RWPE2 (cell line): Measurements from ENCODE around the gene SLC9A7.

Experiments used
- ATAC-seq: fragments of 200-7000 bp; cut with Tn5 transposase; 3 replicates; pipeline ENCODE4 v1.9.1; 2021; ENCODE audit warnings: low read depth
- DNase-seq: peaks from one replicate; pipeline ENCODE4 v3.0.0-alpha.2; 2020; ENCODE audit warnings: low spot score
- H3K27ac ChIP-seq: fragments of 450-650 bp; 2 replicates; pipeline ENCODE4 v1.5.1; 2017; ENCODE audit warnings: mild to moderate bottlenecking; ENCODE audit not compliant: poor library complexity, severe bottlenecking
- H3K27me3 ChIP-seq: fragments of 250-450 bp; sonication (Bioruptor Pico); 2 replicates; pipeline ENCODE4 v1.5.1; 2021; ENCODE audit warnings: mild to moderate bottlenecking, moderate library complexity; ENCODE audit not compliant: insufficient read depth, poor library complexity, severe bottlenecking
- H3K36me3 ChIP-seq: fragments of 250-450 bp; sonication (Bioruptor Pico); 2 replicates; pipeline ENCODE4 v1.5.1; 2020; ENCODE audit warnings: low read depth, mild to moderate bottlenecking, moderate library complexity
- H3K4me1 ChIP-seq: fragments of 250-450 bp; sonication (Bioruptor Pico); 2 replicates; pipeline ENCODE4 v1.5.1; 2021; ENCODE audit warnings: mild to moderate bottlenecking, moderate library complexity; ENCODE audit not compliant: insufficient read depth, poor library complexity, severe bottlenecking
- H3K4me3 ChIP-seq: fragments of 250-450 bp; sonication (Bioruptor Pico); 2 replicates; pipeline ENCODE4 v1.5.1; 2021; ENCODE audit warnings: mild to moderate bottlenecking, moderate library complexity; ENCODE audit not compliant: severe bottlenecking
- H3K9me3 ChIP-seq: fragments of 250-450 bp; sonication (Bioruptor Pico); 2 replicates; pipeline ENCODE4 v1.5.1; 2021; ENCODE audit warnings: mild to moderate bottlenecking, moderate library complexity; ENCODE audit not compliant: severe bottlenecking
- CTCF ChIP-seq: fragments of 450-650 bp; IDR thresholded peaks from one replicate; pipeline ENCODE4 v1.5.1; 2017; ENCODE audit warnings: mild to moderate bottlenecking, moderate library complexity; ENCODE audit not compliant: poor library complexity, severe bottlenecking

Gene SLC9A7

GRCh38 chrX:46703980-46704379, 54.9 kb downstream of the SLC9A7 start:
- TF ChIP-seq CTCF, result no peak
- no peak for ATAC-seq

GRCh38 chrX:46698691-46699090, 60.2 kb downstream of the SLC9A7 start:
- H3K27me3 ChIP-seq, result no peaks in the 10 kb centered on the region

More at GRCh38 chrX:46703980-46704379, 54.9 kb downstream of the SLC9A7 start:
- H3K4me3 ChIP-seq, result no peak overlapping the region
- H3K9me3 ChIP-seq, result no peaks in the 10 kb centered on the region
- H3K27ac ChIP-seq, result no peak overlapping the region
- no peaks in the 10 kb centered on the region for H3K27me3 ChIP-seq
- no peaks in the 10 kb centered on the region for H3K36me3 ChIP-seq
- H3K4me1 ChIP-seq, result no peaks in the 10 kb centered on the region
- no peak for DNase-seq

GRCh38 chrX:46695491-46695890, 63.4 kb downstream of the SLC9A7 start:
- ATAC-seq (no peak), DNase-seq (no peak)
- Histone ChIP-seq H3K9me3 (no peaks in the 10 kb centered on the region), H3K4me3 (no peak overlapping the region), H3K27ac (no peak overlapping the region), H3K36me3 (no peaks in the 10 kb centered on the region), H3K4me1 (no peaks in the 10 kb centered on the region), H3K27me3 (no peaks in the 10 kb centered on the region)
- no peak for TF ChIP-seq CTCF

More at GRCh38 chrX:46698691-46699090, 60.2 kb downstream of the SLC9A7 start:
- H3K4me1 ChIP-seq, result no peaks in the 10 kb centered on the region
- ATAC-seq, result no peak; the same call in 2 of the 3 replicates
- TF ChIP-seq CTCF, result no peak
- no peak overlapping the region for H3K4me3 ChIP-seq
- no peaks in the 10 kb centered on the region for H3K9me3 ChIP-seq
- no peak overlapping the region for H3K27ac ChIP-seq
- DNase-seq, result no peak
- no peaks in the 10 kb centered on the region for H3K36me3 ChIP-seq

- Histone ChIP-seq H3K4me1 (no peaks in the 10 kb centered on the region), H3K4me3 (no peak overlapping the region), H3K9me3 (no peaks in the 10 kb centered on the region), H3K27me3 (no peaks in the 10 kb centered on the region), H3K27ac (no peak overlapping the region), H3K36me3 (no peaks in the 10 kb centered on the region)
- no peak for TF ChIP-seq CTCF
- no peak for ATAC-seq
- DNase-seq, result no peak
These were observed 64.4 kb downstream of the SLC9A7 start for GRCh38 chrX:46694549-46694948.

GRCh38 chrX:46693149-46693548, 65.8 kb downstream of the SLC9A7 start:
- DNase-seq, result no peak
- Histone ChIP-seq H3K4me3 (no peak overlapping the region), H3K36me3 (no peaks in the 10 kb centered on the region), H3K27me3 (no peaks in the 10 kb centered on the region), H3K9me3 (no peaks in the 10 kb centered on the region), H3K4me1 (peaks cover under 1% of the 10 kb centered on the region), H3K27ac (no peak overlapping the region)
- no peak for ATAC-seq
- TF ChIP-seq CTCF, result no peak
